ENCODE data around the gene HCK. TPM values are rescaled to one million over a fixed set of nuclear protein-coding genes. Genes with fewer than 3 reads are reported as not detected.
"Not testable (repeated sequence)": the region's sequence is repeated elsewhere in the genome, so short reads cannot be mapped to it uniquely, and the experiment has no call there.

HCK gene
- total RNA-seq, 2 experiments from 2014 or later = not detected

GRCh38 chr20:32019563-32020463 is 32.2 kb upstream of the HCK start:
- no peak for DNase-seq
- Mint-ChIP-seq H3K9me3 (no peaks in the 10 kb centered on the region), H3K36me3 (no peaks in the 10 kb centered on the region), H3K4me1 (peaks cover 8% of the 10 kb centered on the region), H3K4me3 (peak overlapping the region; percentile 67), H3K27ac (no peak overlapping the region), H3K27me3 (peaks cover 77% of the 10 kb centered on the region)

DNA sequence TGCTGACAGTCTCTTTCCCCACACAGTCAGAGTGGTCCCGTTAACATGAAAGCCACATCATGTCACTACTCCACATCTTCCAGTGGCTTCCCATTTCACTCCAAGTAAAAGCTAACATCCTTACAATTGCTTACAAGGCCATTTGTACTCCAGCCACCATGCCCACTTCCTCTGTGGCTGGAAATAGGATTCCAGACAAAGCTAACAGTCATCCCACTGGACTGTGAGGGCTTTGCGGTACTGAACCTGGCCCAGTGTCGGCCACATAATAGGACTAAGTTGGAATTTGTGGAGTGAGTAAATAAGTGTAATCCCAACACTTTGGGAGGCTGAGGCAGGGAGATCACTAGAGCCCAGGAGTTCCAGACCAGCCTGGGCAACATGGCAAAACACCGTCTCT is 31.0 kb upstream of the HCK start:
- H3K36me3 Mint-ChIP-seq = no peaks in the 10 kb centered on the region
- H3K4me3 Mint-ChIP-seq = no peak overlapping the region
- no peak overlapping the region for H3K27ac Mint-ChIP-seq
- H3K4me1 Mint-ChIP-seq = peaks cover 8% of the 10 kb centered on the region
- DNase-seq = no peak
- no peaks in the 10 kb centered on the region for H3K9me3 Mint-ChIP-seq
- H3K27me3 Mint-ChIP-seq = peaks cover 82% of the 10 kb centered on the region

GRCh38 chr20:32024683-32025295 is 27.3 kb upstream of the HCK start:
- Mint-ChIP-seq H3K4me1 (peaks cover 2% of the 10 kb centered on the region), H3K4me3 (no peak overlapping the region), H3K36me3 (no peaks in the 10 kb centered on the region), H3K9me3 (no peaks in the 10 kb centered on the region), H3K27ac (no peak overlapping the region), H3K27me3 (peaks cover 67% of the 10 kb centered on the region)
- no peak for DNase-seq

- Mint-ChIP-seq H3K9me3 (no peaks in the 10 kb centered on the region), H3K36me3 (no peaks in the 10 kb centered on the region), H3K4me1 (no peaks in the 10 kb centered on the region), H3K27me3 (peaks cover 52% of the 10 kb centered on the region), H3K4me3 (no peak overlapping the region), H3K27ac (no peak overlapping the region)
- no peak for DNase-seq
Measured at GRCh38 chr20:32027643-32028042, 24.4 kb upstream of the HCK start.

- Mint-ChIP-seq H3K27me3 (peaks cover 51% of the 10 kb centered on the region), H3K9me3 (no peaks in the 10 kb centered on the region), H3K27ac (no peak overlapping the region), H3K4me1 (no peaks in the 10 kb centered on the region), H3K36me3 (no peaks in the 10 kb centered on the region), H3K4me3 (no peak overlapping the region)
- DNase-seq = no peak
Measured at GRCh38 chr20:32028647-32029372, 23.2 kb upstream of the HCK start.

DNA sequence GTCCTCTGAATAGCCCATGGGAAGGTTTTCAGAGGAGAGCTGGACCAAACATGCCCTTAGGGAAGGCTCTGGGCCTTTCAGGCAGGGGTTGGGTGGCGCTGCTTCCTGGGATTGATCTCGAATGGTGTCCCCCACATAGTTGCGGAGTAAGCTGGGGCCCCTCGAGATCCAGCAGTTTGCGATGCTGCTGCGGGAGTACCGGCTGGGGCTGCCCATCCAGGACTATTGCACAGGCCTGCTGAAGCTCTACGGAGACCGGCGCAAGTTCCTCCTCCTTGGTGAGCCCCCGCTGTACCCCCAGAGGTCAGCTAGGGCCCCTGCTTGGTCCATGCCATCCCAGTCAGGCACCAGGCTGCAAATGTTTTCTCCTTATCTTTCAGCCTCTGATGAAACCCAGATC is 22.5 kb upstream of the HCK start:
- H3K9me3 Mint-ChIP-seq = no peaks in the 10 kb centered on the region

GRCh38 chr20:32031007-32031958 is 20.8 kb upstream of the HCK start:
- DNase-seq = peak; percentile 46

More for the DNA sequence above, 22.5 kb upstream of the HCK start:
- Mint-ChIP-seq H3K4me1 (no peaks in the 10 kb centered on the region), H3K36me3 (no peaks in the 10 kb centered on the region), H3K4me3 (no peak overlapping the region), H3K27ac (no peak overlapping the region), H3K27me3 (peaks cover 49% of the 10 kb centered on the region)
- no peak for DNase-seq

DNA sequence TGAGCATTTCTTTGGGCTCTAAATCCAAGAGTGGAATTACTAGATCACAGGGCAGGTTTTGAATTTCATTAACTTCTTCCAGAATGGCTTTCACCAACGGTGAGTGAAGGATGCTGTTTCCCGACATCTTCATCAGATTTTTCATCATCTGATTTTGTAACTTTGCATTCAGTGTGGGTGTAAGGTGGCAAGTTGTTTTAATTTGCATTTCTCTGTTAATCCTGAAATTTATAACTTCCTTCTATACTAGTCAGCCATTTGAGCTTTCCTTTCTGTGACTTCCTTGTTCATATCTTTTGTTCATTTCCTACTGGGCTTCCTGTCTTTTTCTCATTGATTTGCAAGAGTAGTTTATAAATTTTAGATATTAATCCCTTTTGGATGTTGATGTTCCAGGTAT is 18.7 kb upstream of the HCK start:
- H3K27ac Mint-ChIP-seq = no peak overlapping the region
- H3K4me3 Mint-ChIP-seq = no peak overlapping the region
- H3K4me1 Mint-ChIP-seq = no peaks in the 10 kb centered on the region
- peaks cover 61% of the 10 kb centered on the region for H3K27me3 Mint-ChIP-seq
- no peak for DNase-seq
- no peaks in the 10 kb centered on the region for H3K36me3 Mint-ChIP-seq
- no peaks in the 10 kb centered on the region for H3K9me3 Mint-ChIP-seq

More at GRCh38 chr20:32031007-32031958, 20.8 kb upstream of the HCK start:
- no peaks in the 10 kb centered on the region for H3K4me1 Mint-ChIP-seq
- H3K27me3 Mint-ChIP-seq = peaks cover 54% of the 10 kb centered on the region
- H3K4me3 Mint-ChIP-seq = no peak overlapping the region
- H3K9me3 Mint-ChIP-seq = no peaks in the 10 kb centered on the region
- H3K36me3 Mint-ChIP-seq = no peaks in the 10 kb centered on the region
- no peak overlapping the region for H3K27ac Mint-ChIP-seq

- H3K9me3 Mint-ChIP-seq, H3K4me1 Mint-ChIP-seq, H3K4me3 Mint-ChIP-seq, H3K36me3 Mint-ChIP-seq, H3K27ac Mint-ChIP-seq, DNase-seq: not testable (repeated sequence)
- peaks cover 61% of the 10 kb centered on the region for H3K27me3 Mint-ChIP-seq
Measured at GRCh38 chr20:32033721-32034120, 18.3 kb upstream of the HCK start.

DNA sequence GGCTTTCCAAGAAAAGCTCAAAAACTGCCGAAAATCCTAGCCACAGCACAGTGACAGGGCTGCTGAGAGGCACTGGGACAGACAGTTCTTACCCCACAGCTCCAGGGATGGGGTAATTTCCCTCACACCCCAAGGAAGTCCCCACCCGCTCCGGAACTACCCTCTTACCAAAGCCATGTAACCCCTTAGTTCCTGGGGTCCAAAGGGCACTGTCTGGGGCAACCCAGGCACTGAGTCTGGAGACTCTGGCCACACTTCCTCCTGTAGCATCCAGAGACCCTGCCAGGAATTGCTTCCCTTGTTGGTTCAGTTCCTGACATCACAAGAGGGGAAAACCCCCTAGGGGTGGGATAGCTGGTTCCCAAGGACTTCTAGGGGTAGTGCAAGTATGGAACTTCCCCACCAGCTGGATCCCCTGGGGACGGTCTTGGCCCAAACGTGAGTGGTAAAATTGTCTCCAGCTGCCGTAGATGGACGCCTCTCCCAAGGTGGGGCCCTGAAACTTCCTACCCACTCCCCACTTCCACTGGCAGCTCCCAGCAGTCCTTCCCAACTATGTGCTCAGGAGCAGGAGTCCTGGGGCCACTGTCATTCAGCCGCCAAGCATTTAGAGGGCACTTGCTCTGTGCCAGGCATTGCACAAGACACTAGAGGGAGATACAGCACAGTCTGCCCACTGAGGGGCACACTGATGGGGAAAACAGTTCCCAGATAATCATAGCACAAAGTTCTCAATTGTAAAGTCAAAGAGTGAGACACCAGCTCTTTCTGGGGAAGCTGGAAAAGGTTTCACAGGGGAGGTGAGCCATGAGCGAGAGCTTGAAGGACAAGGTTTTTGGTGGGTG is 17.2 kb upstream of the HCK start:
- no peak overlapping the region for H3K4me3 Mint-ChIP-seq
- DNase-seq = no peak
- H3K4me1 Mint-ChIP-seq = no peaks in the 10 kb centered on the region
- no peaks in the 10 kb centered on the region for H3K9me3 Mint-ChIP-seq
- no peak overlapping the region for H3K27ac Mint-ChIP-seq
- no peaks in the 10 kb centered on the region for H3K36me3 Mint-ChIP-seq
- H3K27me3 Mint-ChIP-seq = peaks cover 52% of the 10 kb centered on the region

DNA sequence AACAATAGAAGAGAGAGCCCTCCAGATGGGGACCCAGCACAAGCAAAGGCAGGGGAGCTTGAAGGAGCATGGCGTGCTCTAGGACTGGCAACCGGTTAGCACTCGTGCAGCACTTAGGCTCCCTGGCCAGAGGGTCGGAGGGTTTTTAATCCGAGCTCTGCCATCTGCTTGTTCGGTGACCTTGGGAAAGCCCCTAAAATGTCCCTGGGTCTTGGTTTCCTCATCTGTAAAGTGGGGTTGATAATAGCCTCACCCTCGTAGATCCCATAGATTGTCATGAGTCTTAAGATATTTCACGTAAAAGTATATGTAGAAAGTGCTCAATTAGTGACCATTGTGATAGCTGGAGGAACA is 16.6 kb upstream of the HCK start:
- Mint-ChIP-seq H3K4me1 (no peaks in the 10 kb centered on the region), H3K9me3 (no peaks in the 10 kb centered on the region), H3K36me3 (no peaks in the 10 kb centered on the region), H3K4me3 (no peak overlapping the region), H3K27ac (no peak overlapping the region), H3K27me3 (peaks cover 48% of the 10 kb centered on the region)
- DNase-seq = no peak

GRCh38 chr20:32036252-32036651 is 15.8 kb upstream of the HCK start:
- H3K4me3 Mint-ChIP-seq = no peak overlapping the region

GRCh38 chr20:32036716-32037485 is 15.1 kb upstream of the HCK start:
- H3K27me3 Mint-ChIP-seq = peaks cover 57% of the 10 kb centered on the region
- no peaks in the 10 kb centered on the region for H3K36me3 Mint-ChIP-seq
- H3K27ac Mint-ChIP-seq = no peak overlapping the region
- no peaks in the 10 kb centered on the region for H3K4me1 Mint-ChIP-seq
- H3K4me3 Mint-ChIP-seq = no peak overlapping the region
- DNase-seq = no peak
- no peaks in the 10 kb centered on the region for H3K9me3 Mint-ChIP-seq

More at GRCh38 chr20:32036252-32036651, 15.8 kb upstream of the HCK start:
- no peak overlapping the region for H3K27ac Mint-ChIP-seq
- H3K36me3 Mint-ChIP-seq = no peaks in the 10 kb centered on the region
- H3K27me3 Mint-ChIP-seq = peaks cover 55% of the 10 kb centered on the region
- no peak for DNase-seq
- no peaks in the 10 kb centered on the region for H3K9me3 Mint-ChIP-seq
- H3K4me1 Mint-ChIP-seq = no peaks in the 10 kb centered on the region

Data from activated naive CD8-positive, alpha-beta T cell treated with anti-CD3 and anti-CD28 coated beads for 36 hours (primary cell).